Left forelimb (tissue), 1 donor: ENCODE data around the gene ATP6V0A4.
"Not testable (repeated sequence)": the region's sequence is repeated elsewhere in the genome, so short reads cannot be mapped to it uniquely, and the experiment has no call there.

Source experiments
- DNase-seq: peaks from one replicate; pipeline ENCODE4 v3.0.0-alpha.2; 2018; ENCODE audit warnings: low spot score

ATP6V0A4 gene

DNA sequence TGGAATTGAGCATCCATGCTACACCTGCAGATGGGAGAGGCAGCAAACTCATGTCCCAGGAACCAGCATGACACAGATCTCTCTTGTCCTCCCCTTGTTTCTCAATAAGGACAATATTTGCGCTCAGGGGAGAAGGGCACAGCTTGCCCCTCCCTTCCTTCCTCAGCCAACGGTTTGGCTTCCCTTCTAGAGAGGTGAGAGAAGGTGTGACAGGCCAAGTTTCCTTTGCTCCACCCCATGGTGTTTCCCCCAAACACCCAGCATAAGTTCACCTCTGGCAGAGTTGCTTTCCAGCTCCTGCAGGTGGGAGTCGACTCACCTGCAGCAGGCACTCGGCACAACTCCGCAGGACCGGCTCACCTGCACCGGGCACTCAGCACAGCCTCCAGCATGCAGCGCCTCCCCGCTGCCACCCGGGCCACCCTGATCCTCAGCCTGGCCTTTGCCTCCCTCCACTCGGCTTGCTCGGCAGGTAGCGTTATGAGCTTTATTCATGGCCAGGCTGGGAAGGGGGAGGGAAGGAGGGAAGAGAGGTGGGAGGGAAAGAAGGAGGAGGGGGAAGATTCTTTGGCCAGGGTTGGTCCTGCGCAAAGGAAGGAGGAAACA, at the start of gene ATP6V0A4, which contains the start of gene TMEM213:
Gene ATP6V0A4 (minus strand): TSS at position 482 of the 606 bp plus-strand sequence. CDS start 26,949 bp downstream, outside the sequence.
Gene TMEM213 (plus strand): TSS at position 280 of the 606 bp plus-strand sequence. CDS start 111 bp downstream, at position 391.
- DNase-seq: no peak

DNA sequence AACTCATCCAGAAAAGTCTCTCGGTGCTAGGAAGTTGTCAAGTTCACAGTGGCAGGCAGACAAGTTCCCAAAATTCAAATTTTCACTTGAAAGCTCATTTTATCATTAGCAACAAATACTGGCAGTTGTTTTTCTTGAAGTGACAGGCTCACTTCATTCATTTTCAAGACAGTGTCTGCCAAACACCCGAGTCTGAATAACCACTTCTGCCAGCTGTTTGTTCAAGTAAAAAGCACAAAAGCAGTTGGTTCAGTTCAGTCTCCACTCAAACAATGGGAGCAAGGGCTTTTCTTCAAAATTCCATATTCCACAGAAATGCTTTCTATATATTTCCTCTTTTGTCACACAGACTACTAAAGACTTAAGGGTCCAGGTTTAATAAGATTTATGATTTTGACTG, 47.7 kb upstream of the ATP6V0A4 start:
- DNase-seq: no peak

DNA sequence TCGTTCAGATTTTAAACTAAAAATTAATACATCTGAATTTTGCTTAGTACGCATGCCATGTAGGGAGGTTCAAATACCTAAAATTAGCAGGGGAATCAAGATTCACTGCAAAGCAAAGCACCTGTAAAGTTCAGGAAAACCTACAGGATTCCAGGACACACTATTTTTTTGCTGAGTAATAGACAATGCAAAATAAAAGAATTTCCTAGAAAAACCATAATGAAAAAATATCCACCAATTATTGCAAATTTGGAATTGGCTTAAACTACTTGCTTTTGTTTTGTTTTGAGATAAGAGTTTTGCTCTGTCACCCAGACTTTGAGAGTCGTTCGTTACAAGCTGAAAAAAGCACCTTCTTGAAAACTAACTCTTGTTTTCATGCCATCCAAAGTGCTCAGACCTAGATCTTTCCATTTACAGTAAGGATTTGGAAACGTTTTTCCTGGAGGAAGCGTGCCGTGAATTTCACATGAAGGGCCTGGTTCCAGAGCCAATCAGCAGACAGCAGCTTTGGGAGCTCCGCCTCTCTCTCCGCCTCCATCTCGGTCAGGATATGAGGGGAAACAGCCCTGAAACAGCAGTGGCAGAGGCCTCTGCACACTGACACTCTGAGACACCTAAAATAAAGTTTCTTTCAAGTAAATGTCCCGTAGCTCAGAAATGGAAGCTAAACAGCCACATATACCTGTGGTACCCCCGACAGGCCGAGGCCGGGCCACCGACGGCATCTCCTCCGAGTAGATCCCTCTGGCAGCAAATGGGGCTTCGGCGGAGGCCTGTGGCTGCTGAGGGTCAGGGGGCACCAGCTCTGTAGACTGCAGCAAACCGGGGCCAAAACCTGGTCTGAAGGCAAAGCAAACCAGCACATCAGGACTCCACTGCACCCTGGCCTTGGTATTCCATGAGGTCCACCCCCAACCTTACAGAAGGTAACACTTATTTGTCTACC, 45.9 kb upstream of the ATP6V0A4 start:
- DNase-seq: no peak

DNA sequence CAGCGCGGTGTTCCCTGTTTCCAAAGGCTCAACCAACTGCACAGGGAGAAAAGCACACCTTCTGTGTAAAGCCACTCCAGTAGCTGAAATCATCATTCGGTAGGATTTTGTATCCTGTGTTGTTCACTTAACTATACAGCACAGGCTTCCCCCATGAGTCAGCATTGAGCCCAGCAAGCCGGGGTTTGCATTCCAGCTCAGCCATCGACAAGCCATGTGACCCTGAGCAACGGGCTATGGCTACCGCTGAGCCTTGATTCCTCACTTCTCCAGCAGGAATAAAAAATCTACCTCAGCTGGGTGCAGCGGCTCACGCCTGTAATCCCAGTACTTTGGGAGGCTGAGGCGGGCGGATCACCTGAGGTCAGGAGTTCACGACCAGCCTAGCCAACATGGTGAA, 44.1 kb upstream of the ATP6V0A4 start:
- no peak for DNase-seq

DNA sequence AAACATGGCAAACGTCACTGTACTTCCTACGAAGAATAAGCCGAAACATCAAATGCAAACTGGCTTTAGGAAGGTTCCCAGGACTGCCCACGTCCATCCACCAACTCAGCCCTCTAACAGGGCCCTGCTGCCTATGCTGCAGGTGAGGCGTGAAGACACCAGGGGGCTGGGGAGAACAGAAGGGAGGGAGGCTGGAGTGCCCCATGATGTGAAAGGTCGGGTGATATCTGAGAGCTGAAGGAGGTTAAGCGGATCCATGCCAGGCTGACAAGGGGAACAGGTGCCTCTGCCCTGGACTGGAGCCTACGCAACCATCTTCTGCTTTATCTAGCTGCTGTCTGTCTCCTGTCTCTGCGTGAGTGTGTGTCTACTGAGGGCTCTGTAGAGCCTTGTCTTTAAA, 40.2 kb upstream of the ATP6V0A4 start:
- DNase-seq: no peak

DNA sequence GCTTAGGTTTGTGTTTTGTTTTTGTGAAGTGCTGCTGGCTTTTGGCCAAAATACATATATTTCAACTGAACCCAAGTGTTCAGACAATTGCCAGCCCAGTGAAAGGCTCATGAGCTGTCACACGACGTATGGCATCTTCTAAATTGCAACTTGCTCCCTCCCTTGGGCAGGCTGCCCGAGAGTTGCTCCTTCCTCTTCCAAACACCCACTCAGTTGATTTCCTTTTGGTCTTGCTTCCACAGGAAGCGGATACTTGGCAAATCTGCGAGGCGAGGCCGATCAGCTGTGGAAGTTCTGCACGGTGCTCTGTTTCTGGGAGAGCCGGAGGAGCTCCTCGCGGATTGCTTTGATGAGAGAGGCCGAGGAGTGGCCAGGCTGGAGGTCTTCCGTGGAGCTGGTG, 39.6 kb upstream of the ATP6V0A4 start:
- peak; percentile 65 for DNase-seq

DNA sequence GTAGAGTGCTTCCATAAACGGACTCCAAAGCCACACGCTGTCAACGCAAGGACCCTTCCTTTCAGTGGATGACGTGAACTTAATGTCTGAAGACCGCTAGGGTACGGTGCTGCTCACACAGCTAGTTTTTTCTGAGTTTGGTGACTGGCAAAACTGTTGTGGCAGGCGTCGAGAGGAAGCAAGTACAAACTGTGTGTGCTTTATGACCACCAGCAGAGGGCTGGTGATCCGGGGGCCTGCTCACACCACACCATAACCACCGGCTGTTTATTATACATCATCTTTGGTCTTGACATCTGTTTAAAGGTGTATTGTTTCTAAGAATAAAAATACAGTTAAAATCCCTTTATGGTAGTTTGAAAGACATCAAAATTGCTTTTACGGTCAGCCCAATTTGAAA, 37.1 kb upstream of the ATP6V0A4 start:
- DNase-seq: no peak

DNA sequence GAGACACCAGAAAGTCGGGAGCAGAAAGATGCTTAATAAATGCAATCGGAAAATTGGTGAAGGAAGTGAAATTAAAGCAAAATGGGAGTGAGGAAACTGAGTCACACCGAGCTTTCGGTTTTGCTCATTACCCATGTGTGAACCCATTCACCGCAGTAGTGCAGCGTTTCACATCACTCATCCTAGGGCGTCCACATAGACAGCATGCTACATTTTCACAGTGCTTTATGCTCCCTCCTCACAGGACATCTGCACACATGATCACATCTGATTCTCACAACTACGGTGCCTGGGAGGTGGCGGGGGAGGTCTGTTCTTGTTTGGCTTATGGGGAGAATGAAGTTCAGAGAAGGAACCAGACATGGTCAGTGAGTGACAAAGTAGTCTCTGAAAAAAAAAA, 36.6 kb upstream of the ATP6V0A4 start:
- no peak for DNase-seq

DNA sequence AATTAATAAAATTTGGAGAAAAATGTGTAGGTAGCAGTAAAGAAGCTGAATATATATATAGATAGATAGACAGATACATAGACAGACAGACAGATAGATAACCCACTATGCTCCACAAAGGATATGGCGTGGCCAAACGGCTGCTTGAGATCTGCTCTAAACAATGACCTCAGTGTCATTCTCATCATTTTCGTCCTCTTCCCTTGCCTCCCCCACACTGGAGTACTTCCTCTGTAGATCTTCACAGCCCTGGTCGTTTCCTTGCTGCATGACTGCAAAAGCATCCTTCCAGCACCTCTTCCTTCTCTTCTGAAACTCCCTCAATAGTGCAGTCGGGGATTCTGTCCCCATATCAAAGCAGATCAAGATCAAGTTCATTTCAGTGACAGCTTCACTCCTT, 35.6 kb upstream of the ATP6V0A4 start:
- DNase-seq: no peak

DNA sequence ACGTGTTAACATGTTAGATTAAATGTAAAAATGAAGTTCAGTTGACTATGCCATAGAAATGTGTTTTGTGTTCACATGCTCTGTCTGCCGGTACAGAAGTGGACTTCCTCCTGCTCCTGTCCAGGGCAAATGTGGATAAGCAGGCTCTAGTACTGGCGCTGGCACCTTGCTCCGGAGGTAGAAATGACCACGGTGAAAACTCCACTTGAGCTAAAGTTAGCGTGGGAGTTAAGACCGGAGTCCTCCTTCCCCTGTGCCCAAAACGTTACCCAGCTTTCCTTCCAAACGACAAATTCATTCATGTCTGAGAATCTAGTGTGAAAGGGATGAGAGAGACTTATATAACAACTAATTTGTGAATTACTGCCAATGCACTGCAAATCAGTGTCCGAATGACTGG, 35.0 kb upstream of the ATP6V0A4 start:
- DNase-seq: no peak

DNA sequence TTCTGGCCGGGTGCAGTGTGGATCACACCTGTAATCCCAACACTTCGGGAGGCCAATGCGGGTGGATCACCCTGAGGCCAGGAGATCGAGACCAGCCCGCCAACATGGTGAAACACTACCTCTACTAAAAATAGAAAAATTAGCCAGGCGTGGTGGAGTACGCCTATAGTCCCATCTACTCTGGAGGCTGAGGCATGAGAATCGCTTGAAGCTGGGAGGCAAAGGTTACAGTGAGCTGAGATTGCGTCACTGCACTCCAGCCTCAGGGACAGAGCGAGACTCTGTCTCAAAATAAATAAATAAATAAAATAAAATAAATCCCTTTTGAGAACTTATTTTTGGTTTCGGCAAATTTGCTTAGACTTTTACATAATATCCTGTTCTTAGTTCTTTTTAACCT, 31.3 kb upstream of the ATP6V0A4 start:
- no peak for DNase-seq

DNA sequence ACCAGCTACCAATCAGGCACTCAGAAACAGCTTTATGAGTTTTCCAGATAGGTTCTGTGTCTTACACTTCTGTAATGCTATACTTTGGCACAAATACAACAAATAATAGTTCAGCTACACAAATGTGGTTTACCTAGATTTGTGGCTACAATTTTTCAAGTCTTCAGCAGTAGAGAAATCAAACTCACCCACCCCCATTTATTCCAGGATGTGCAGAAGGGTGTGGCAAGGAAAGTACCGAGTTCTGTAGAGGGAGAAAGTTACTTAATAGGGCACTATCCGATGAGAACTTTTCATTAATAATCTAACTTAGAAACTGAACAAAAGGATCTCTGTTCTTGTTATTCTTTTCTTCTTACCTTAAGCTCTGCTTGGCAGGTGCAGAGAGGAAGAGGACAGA, 30.3 kb upstream of the ATP6V0A4 start:
- no peak for DNase-seq

DNA sequence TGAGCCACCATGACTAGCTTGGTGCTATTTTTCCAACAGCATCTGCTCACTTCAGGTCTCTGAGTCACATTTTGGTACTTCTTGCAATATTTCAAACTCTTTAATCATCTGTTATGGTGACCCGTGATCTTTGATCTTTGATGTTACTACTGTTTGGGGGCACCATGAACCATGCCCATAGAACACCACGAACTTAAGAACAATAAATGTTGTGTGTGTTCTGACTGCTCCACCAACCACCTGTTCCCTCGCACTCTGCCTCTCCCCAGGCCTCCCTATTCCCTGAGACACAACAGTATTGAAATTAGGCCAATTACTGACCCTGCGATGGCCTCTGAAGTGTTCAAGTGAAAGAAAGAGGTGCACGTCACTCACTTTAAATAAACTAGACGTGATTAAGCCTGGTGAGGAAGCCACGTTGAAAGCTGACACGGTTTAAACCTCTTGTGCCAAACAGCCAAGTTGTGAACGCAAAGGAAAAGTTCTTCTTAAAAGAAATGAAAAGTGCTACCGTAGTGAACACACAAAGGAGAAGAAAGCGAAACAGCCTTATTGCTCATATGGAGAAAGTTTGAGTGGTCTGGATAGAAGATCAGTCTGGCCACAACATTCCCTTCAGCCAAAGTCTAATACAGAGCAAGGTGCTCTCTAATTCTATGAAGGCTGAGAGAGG, 27.2 kb upstream of the ATP6V0A4 start:
- no peak for DNase-seq

DNA sequence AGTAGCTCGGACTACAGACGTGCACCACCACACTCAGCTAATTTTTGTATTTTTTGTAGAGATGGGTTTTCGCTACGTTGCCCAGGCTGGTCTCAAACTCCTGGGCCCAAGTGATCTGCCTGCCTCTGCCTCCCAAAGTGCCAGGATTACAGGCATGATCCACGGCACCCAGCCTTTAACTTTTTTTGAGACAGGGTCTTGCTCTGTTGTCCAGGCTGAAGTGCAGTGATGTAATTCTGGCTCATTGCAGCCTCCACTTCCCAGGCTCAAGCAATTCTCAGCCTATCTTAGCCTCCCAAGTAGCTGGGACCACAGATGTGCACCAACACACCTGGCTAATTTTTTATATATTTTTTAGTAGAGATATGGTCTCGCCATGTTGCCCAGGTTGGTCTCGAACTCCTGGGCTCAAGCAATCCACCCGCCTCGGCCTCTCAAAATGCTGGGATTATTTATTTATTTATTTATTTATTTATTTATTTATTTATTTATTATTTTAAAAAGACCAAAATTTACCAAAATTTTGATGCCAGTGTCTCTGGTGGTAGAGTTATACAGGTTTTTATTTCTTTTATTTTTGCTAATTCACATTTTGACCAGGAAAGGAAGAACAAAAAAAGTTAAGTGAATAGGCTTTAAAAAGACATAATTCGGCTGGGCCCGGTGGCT, 25.0 kb upstream of the ATP6V0A4 start:
- DNase-seq: no peak

DNA sequence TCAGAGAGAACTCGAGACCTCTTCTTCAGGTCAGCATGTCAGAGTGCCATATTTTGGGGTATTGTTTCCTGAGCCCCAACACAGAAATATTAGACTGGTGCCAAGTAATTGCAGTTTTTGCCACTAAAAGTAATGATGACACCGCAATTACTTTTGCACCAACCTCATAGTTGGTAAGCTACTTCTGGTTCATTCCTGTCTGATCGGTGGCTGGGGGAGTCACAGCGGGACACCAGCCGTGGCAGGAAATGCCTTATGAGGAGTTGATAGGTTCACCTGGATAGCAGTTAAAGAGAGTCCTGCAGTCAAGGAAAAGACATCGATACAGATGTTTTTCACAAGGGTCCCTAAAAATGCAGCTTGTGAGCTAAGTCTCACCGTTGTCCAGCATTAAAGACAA, 23.9 kb upstream of the ATP6V0A4 start:
- no peak for DNase-seq

DNA sequence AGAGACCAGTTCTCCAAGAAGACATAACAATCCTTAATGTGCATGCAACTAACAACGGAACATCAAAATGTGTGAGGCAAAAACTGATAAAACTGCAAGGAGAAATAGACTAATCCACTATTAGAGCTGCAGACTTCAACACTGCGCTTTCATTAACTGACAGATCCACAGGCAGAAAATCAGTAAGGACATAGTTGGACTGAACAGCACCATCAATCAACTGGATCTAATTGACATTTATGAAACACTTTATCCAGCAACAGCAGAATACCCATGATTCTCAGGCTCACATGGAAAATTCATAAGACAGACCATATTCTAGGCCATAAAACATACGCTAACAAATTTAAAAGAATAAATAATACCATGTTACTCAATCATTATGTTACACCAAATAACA, 21.6 kb upstream of the ATP6V0A4 start:
- DNase-seq: no peak

DNA sequence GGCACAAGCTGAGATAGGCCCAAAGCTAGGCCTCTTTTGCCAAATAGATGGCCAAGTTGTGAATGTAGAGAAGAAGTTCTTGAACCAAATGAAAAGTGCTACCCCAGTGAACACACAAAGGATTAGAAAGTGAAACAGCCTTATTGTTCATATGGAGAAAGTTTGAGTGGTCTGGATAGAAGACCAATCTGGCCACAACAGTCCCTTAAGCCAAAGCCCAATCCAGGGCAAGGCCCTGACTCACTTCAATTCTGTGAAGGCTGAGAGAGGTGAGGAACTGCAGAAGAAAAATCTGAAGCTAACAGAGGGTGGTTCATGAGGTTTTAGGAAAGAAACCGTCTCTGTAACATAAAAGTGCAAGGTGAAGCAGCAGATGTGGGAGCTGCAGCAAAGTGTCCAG, 18.7 kb upstream of the ATP6V0A4 start:
- DNase-seq: no peak

DNA sequence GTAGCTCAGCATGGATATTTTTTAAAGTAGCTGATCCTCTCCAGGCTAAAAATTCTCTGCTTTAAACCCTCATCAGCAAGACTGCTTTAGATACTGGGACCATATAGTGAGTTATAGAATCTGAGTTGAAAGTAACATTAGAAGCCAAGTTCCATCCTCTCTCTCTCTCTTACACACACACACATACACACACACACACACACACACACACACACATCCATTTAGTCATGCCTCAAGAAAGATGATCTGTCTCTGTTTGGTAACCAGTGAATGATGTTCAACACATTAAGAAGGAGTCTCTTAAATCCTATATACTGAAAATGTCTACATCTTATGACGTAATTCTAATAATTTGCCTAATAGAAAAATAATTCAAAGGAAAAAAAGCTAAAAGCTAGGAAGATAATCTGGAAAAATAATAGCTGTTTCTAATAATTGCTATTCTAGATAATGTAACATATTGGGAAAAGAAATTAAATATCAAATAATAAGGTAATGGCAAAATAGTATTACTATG, 16.9 kb upstream of the ATP6V0A4 start:
- no peak for DNase-seq

DNA sequence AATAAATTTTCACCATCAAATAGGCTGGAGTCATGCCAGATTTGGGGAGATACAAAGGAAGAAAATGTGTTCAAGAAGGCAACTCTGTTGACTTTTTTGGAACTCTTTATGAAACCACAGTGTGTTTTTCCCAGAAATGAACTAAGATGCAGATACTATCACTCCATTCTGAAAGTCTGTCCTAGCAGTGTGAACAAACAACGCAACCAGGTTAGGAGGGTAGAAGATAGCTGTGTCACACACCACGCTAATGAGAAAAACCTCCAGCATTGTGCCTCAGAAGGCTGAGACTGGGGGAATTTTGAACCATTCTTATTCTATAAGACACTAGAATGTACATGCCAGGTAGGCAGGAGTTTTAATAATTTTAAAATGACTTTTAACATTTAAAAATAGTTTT, 15.9 kb upstream of the ATP6V0A4 start:
- no peak for DNase-seq

DNA sequence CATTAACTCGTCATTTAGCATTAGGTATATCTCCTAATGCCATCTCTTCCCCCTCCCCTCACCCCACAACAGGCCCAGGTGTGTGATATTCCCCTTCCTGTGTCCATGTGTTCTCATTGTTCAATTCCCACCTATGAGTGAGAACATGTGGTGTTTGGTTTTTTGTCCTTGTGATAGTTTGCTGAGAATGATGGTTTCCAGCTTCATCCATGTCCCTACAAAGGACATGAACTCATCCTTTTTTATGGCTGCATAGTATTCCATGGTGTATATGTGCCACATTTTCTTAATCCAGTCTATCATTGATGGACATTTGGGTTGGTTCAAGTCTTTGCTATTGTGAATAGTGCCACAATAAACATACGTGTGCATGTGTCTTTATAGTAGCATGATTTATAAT, 13.3 kb upstream of the ATP6V0A4 start:
- DNase-seq: not testable (repeated sequence)

DNA sequence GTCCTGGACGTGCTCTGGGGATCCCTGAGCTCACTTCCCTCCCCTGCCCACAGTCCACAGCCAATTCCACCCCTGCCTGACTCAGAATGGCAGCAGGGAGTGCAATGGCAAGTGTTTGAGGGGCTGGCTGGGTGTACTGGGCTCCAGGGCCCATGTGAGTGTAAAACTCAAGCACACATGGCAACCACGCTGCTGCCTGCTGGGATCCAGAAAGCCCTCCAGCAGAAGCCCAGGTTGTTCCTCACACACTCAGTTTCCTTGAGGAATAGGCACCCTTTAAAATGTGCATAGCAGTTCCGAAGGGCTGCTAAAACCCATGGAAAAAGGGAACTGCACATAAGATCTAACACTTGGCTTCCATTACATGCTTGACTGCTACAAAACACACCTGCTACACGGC, 11.3 kb upstream of the ATP6V0A4 start:
- no peak for DNase-seq

DNA sequence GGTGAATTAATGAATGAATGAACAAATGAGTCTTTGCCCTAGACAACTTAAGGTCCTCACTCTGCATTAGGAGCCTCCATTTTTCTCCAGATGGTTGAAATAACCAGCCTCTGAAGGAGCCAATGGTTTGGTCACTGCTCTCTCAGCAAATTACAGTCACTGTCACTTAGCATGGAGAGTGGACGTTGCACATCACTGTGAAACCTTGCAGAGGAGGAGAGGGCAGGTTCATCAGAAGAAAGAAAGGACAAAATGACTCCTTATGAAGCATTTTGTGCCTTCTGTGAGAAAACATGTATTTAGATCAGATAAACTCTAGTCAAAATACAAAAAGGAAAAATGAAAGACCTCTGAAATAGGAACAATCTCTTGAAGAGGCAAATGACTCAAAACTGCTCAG, 6.6 kb upstream of the ATP6V0A4 start:
- DNase-seq: no peak
